ENCODE data around the gene TNF.

GRCh38 chr6:31528307-31528777 is 47.0 kb upstream of the TNF start:
- TF ChIP-seq POLR2A (IDR thresholded peaks at IDR 0.05; ENCODE audit: low read depth, low read length), result no peak
- no peak for TF ChIP-seq POLR2AphosphoS5 (IDR thresholded peaks at IDR 0.05; ENCODE audit: low read depth, low read length)
- TF ChIP-seq TAF1 (IDR thresholded peaks at IDR 0.05; ENCODE audit: borderline replicate concordance, low read depth, low read length), result no peak

Measured in GM12892 (cell line).